K562 (cell line): ENCODE measurements around the gene HS2ST1. TPM values are rescaled to one million over a fixed set of nuclear protein-coding genes. Genes with fewer than 3 reads are reported as not detected.

Source experiments
- ATAC-seq: fragments of 200-7000 bp; cut with Tn5 transposase; 3 replicates; pipeline ENCODE4 v1.9.1; 2020; ENCODE audit warnings: moderate library complexity
- BruUV-seq: library from RNA; stranded (reverse); fragments of 400-500 nt; replicated peaks from 2 replicates; lab custom pipeline; 2021; lab: Mats Ljungman, UMichigan
- CTCF ChIA-PET: fragments of 300-600 bp; formaldehyde crosslinking; extraction: SDS; loops from one replicate; lab custom pipeline; 2021; ENCODE audit warnings: low intra/inter-chr PET ratio; lab: Yijun Ruan, JAX
- POLR2A ChIA-PET: fragments of 300-600, 350-650 bp; sonication (Branson Sonifier 250); formaldehyde crosslinking; extraction: SDS; loops from one replicate; lab custom pipeline; 2021; ENCODE audit warnings: antibody characterized with exemption, inconsistent platforms; lab: Yijun Ruan, JAX
- DNase-seq, 4 experiments: peaks; one replicate each; pipeline versions ENCODE4 v3.0.0 to v3.0.0-alpha.2; 2011 to 2018; ENCODE audit warnings: low spot score in 3 of 4, mixed read lengths in 3 of 4; ENCODE audit errors: extremely low read depth in 1 of 4
- FAIRE-seq: peaks from 2 replicates; lab custom pipeline; 2011; peaks lifted over from hg19 to GRCh38; lab: Jason Lieb, UNC
- H2AFZ ChIP-seq: 2 replicates; pipeline ENCODE4 v1.6.0; 2011; ENCODE audit warnings: low read depth, low read length, control low read depth, inconsistent platforms
- H3K27ac ChIP-seq: fragments of 200-600 bp; 3 replicates; pipeline ENCODE4 v1.8.0; 2011; ENCODE audit warnings: low read depth, mild to moderate bottlenecking, control low read depth, inconsistent platforms, low read length, moderate library complexity, mixed read lengths; ENCODE audit errors: extremely low read depth
- H3K27me3 ChIP-seq, 2 experiments: fragments of 300-600 bp in 1 of 2; 2 replicates in 1 of 2; 3 replicates in 1 of 2; pipeline versions ENCODE4 v1.6.0 to v1.8.0; 2011; ENCODE audit warnings: inconsistent platforms in 2 of 2, low read length in 2 of 2, mild to moderate bottlenecking in 1 of 2, mixed read lengths in 1 of 2, moderate library complexity in 1 of 2; ENCODE audit not compliant: control insufficient read depth in 2 of 2, insufficient read depth in 2 of 2
- H3K36me3 ChIP-seq: fragments of 300-600 bp; 3 replicates; pipeline ENCODE4 v1.8.0; 2011; ENCODE audit warnings: mild to moderate bottlenecking, low read length, inconsistent platforms; ENCODE audit not compliant: control insufficient read depth, insufficient read depth
- H3K4me1 ChIP-seq, 2 experiments: fragments of 200-600 bp in 1 of 2; replicated peaks in 1 of 2; 2 replicates in 1 of 2; 3 replicates in 1 of 2; pipeline versions ENCODE4 v1.5.1 to v1.8.0; 2011; ENCODE audit warnings: inconsistent platforms in 2 of 2, low read length in 2 of 2, mild to moderate bottlenecking in 1 of 2, mixed read lengths in 1 of 2, moderate library complexity in 1 of 2; ENCODE audit not compliant: control insufficient read depth in 2 of 2, insufficient read depth in 2 of 2
- H3K4me2 ChIP-seq: 2 replicates; pipeline ENCODE4 v1.6.1; 2011; ENCODE audit warnings: low read length, control low read depth, inconsistent platforms, mixed read lengths; ENCODE audit not compliant: insufficient read depth
- H3K4me3 ChIP-seq: fragments of 200-600 bp; sonication (generic), shearing (Covaris generic); 2 replicates; pipeline ENCODE4 v1.5.1; 2016; ENCODE audit warnings: control low read depth, inconsistent platforms
- H3K79me2 ChIP-seq: fragments of 200-600 bp; 3 replicates; pipeline ENCODE4 v1.8.0; 2011; ENCODE audit warnings: low read length, inconsistent platforms; ENCODE audit not compliant: control insufficient read depth, insufficient read depth
- H3K9ac ChIP-seq, 2 experiments: 2 replicates each; pipeline versions ENCODE4 v1.6.0 to v1.6.1; 2011; ENCODE audit warnings: low read depth in 2 of 2, low read length in 2 of 2, control low read depth in 1 of 2, inconsistent platforms in 1 of 2, mild to moderate bottlenecking in 1 of 2, mixed read lengths in 1 of 2; ENCODE audit not compliant: insufficient read depth in 1 of 2
- H3K9me1 ChIP-seq: one replicate; pipeline ENCODE4 v1.6.0; 2011; ENCODE audit warnings: inconsistent platforms, mild to moderate bottlenecking, low read length, moderate library complexity; ENCODE audit not compliant: control insufficient read depth, insufficient read depth
- H3K9me3 ChIP-seq: replicated peaks from 2 replicates; pipeline ENCODE4 v1.5.1; 2011; ENCODE audit warnings: low read depth, low read length, inconsistent platforms; ENCODE audit not compliant: control insufficient read depth, insufficient read depth
- H4K20me1 ChIP-seq: replicated peaks from 2 replicates; pipeline ENCODE4 v1.6.1; 2011; ENCODE audit warnings: low read length, inconsistent platforms, mixed read lengths; ENCODE audit not compliant: control insufficient read depth, insufficient read depth
- PHTF2 ChIP-seq: fragments of 250-450 bp; sonication (Bioruptor Pico); IDR thresholded peaks from 2 replicates; pipeline ENCODE4 v1.5.0; 2021; ENCODE audit warnings: mild to moderate bottlenecking
- SMARCB1 ChIP-seq: IDR thresholded peaks from 2 replicates; pipeline ENCODE4 v1.6.1; 2011; ENCODE audit warnings: improper control_type of control experiment, low read depth; ENCODE audit not compliant: insufficient read length
- TCFL5 ChIP-seq: fragments of 250-450 bp; sonication (Bioruptor Pico); conservative IDR thresholded peaks from 2 replicates; pipeline ENCODE4 v1.6.1; 2021; ENCODE audit warnings: mild to moderate bottlenecking, moderate library complexity, matching md5 sums
- TSC22D4 ChIP-seq: fragments of 450-650 bp; IDR thresholded peaks from 2 replicates; pipeline ENCODE4 v1.6.1; 2016; ENCODE audit warnings: missing genetic modification characterization, missing biosample characterization, control low read depth
- WGBS: fragments of 100-300 bp; shearing (Covaris generic); methylation state at CpG from one replicate; pipeline ENCODE4 v1.1.6; 2016; ENCODE audit warnings: low coverage, mixed read lengths; ENCODE audit not compliant: insufficient coverage; ENCODE audit errors: missing lambda C conversion rate; 5-methylcytosine and 5-hydroxymethylcytosine counted together
- in situ Hi-C: fragments of 300-500 bp; cut with MboI; formaldehyde crosslinking; loops from 4 replicates; pipeline ENCODE4 v1.15.0; 2018; ENCODE audit warnings: inconsistent platforms, mixed read lengths
- intact Hi-C: fragments of 100-400 bp; cut with micrococcal nuclease; formaldehyde crosslinking; loops from 2 replicates; pipeline ENCODE4 v1.14.2; 2022
- polyA plus RNA-seq, 8 experiments: library from polyadenylated mRNA; depleted of rRNA in 4 of 8; stranded (reverse) in 5 of 8; unstranded in 3 of 8; fragments of >200 nt; fragmentation: Nextera tagmentation in 2 of 8; fragmentation: Illumina TruSeq in 1 of 8; extraction: Ambion mirVana in 2 of 8; extraction: Trizol in 1 of 8; gene quantifications; 2 replicates each; pipeline versions ENCODE4 v1.2.1 to v1.2.3, GENCODE V29; 2011 to 2014; ENCODE audit warnings: inconsistent platforms in 1 of 8, missing spikeins in 1 of 8
- total RNA-seq, 7 experiments: library from RNA; depleted of rRNA in 6 of 7; stranded (reverse); fragments of >200 nt in 6 of 7; fragmentation: Illumina TruSeq in 2 of 7; extraction: Trizol in 2 of 7; gene quantifications; 2 replicates each; pipeline versions ENCODE4 v1.2.1 to v1.2.3, GENCODE V29; 2011 to 2021; ENCODE audit warnings: low replicate concordance in 1 of 7
- TF ChIP-seq, protein P1 (sequence below): sonication (generic); IDR thresholded peaks from 2 replicates; pipeline ENCODE4 v1.6.1; 2016
- TF ChIP-seq, protein P2 (sequence below): fragments of 450-650 bp; IDR thresholded peaks from 2 replicates; pipeline ENCODE4 v1.6.1; 2014; ENCODE audit warnings: low read depth, mild to moderate bottlenecking, moderate library complexity, borderline replicate concordance
- TF ChIP-seq, protein P3 (sequence below), 2 experiments: fragments of 450-650 bp in 1 of 2; sonication (generic) in 1 of 2; formaldehyde crosslinking in 1 of 2; IDR thresholded peaks; 2 replicates each; pipeline versions ENCODE4 v1.7.1 to v1.9.0; 2016 to 2022; ENCODE audit warnings: inconsistent platforms in 1 of 2, mild to moderate bottlenecking in 1 of 2, missing genetic modification reagents in 1 of 2

HS2ST1 gene
- total and polyA plus RNA-seq, 9 of the 15 experiments (the other 6 are each of a cell fraction or from before 2014, with no cell fraction given), result 7.7 to 43.3 (median 25.8) TPM

DNA sequence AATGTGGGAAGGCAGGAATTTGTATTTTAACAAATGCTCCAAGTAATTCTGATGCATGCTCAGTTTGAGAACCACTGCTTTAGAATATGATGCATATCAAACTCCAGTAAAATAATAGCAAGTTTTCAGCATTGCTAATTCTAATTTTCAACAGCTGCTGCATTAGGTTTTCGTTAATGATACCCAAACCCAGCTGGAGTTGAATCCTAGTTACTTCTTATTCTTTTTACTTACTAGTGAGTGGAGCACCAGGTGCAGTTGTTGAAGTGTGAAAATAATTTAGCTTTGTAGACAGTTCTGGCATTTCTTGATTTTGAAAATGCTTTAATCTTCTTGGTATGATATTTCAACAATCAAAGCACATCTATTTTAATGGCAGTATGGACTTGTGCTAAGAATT lies 138.5 kb downstream of the HS2ST1 start:
- WGBS, result 80% methylated on average over 1 of the region's 1 CpG
- in situ Hi-C loops, result no loop called here
- TF ChIP-seq TCFL5 (CRISPR knock-in tag) (no peak), PHTF2 (CRISPR knock-in tag) (no peak), SMARCB1 (no peak), TSC22D4 (tag) (no peak)
- TF ChIP-seq, protein P1, sequence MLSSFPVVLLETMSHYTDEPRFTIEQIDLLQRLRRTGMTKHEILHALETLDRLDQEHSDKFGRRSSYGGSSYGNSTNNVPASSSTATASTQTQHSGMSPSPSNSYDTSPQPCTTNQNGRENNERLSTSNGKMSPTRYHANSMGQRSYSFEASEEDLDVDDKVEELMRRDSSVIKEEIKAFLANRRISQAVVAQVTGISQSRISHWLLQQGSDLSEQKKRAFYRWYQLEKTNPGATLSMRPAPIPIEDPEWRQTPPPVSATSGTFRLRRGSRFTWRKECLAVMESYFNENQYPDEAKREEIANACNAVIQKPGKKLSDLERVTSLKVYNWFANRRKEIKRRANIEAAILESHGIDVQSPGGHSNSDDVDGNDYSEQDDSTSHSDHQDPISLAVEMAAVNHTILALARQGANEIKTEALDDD, result no peak
- TF ChIP-seq, protein P2, sequence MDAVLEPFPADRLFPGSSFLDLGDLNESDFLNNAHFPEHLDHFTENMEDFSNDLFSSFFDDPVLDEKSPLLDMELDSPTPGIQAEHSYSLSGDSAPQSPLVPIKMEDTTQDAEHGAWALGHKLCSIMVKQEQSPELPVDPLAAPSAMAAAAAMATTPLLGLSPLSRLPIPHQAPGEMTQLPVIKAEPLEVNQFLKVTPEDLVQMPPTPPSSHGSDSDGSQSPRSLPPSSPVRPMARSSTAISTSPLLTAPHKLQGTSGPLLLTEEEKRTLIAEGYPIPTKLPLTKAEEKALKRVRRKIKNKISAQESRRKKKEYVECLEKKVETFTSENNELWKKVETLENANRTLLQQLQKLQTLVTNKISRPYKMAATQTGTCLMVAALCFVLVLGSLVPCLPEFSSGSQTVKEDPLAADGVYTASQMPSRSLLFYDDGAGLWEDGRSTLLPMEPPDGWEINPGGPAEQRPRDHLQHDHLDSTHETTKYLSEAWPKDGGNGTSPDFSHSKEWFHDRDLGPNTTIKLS, result no peak
- TF ChIP-seq, protein P3, sequence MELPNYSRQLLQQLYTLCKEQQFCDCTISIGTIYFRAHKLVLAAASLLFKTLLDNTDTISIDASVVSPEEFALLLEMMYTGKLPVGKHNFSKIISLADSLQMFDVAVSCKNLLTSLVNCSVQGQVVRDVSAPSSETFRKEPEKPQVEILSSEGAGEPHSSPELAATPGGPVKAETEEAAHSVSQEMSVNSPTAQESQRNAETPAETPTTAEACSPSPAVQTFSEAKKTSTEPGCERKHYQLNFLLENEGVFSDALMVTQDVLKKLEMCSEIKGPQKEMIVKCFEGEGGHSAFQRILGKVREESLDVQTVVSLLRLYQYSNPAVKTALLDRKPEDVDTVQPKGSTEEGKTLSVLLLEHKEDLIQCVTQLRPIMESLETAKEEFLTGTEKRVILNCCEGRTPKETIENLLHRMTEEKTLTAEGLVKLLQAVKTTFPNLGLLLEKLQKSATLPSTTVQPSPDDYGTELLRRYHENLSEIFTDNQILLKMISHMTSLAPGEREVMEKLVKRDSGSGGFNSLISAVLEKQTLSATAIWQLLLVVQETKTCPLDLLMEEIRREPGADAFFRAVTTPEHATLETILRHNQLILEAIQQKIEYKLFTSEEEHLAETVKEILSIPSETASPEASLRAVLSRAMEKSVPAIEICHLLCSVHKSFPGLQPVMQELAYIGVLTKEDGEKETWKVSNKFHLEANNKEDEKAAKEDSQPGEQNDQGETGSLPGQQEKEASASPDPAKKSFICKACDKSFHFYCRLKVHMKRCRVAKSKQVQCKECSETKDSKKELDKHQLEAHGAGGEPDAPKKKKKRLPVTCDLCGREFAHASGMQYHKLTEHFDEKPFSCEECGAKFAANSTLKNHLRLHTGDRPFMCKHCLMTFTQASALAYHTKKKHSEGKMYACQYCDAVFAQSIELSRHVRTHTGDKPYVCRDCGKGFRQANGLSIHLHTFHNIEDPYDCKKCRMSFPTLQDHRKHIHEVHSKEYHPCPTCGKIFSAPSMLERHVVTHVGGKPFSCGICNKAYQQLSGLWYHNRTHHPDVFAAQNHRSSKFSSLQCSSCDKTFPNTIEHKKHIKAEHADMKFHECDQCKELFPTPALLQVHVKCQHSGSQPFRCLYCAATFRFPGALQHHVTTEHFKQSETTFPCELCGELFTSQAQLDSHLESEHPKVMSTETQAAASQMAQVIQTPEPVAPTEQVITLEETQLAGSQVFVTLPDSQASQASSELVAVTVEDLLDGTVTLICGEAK (IDR thresholded peaks at IDR 0.05), result no peak
- TF ChIP-seq, protein P3 (CRISPR knock-in tag; IDR thresholded peaks at IDR 0.05), result no peak
- Histone ChIP-seq H4K20me1 (no peaks in the 10 kb centered on the region), H2AFZ (no peak overlapping the region), H3K79me2 (peaks cover 77% of the 10 kb centered on the region), H3K4me2 (no peak overlapping the region), H3K4me3 (no peak overlapping the region), H3K36me3 (no peaks in the 10 kb centered on the region), H3K9me3 (no peaks in the 10 kb centered on the region; the same call in 1 of the 2 replicates), H3K9me1 (no peaks in the 10 kb centered on the region), H3K27me3 (no peaks in the 10 kb centered on the region), H3K9ac (no peak overlapping the region), H3K27ac (no peak overlapping the region), H3K4me1 (no peaks in the 10 kb centered on the region)
- BruUV-seq, result no TSS peak
- DNase-seq (no peak), FAIRE-seq (no peak), ATAC-seq (no peak)
- intact Hi-C loops, result no loop called here
- CTCF ChIA-PET, result no interaction called here
- POLR2A ChIA-PET, result interaction anchor here (0.7 kb wide), 1 partner anchor 72 kb away, joined by 3 read pairs; no protein-coding TSS in a partner anchor
